ENCODE measurements around the gene CTSH. TPM values are rescaled to one million over a fixed set of nuclear protein-coding genes. Genes with fewer than 3 reads are reported as not detected.
A peak's percentile ranks its signal among the peaks of the same experiment; 100 is the strongest.

CTSH gene
- total RNA-seq, 1 experiment from 2014 or later = 146 TPM

DNA sequence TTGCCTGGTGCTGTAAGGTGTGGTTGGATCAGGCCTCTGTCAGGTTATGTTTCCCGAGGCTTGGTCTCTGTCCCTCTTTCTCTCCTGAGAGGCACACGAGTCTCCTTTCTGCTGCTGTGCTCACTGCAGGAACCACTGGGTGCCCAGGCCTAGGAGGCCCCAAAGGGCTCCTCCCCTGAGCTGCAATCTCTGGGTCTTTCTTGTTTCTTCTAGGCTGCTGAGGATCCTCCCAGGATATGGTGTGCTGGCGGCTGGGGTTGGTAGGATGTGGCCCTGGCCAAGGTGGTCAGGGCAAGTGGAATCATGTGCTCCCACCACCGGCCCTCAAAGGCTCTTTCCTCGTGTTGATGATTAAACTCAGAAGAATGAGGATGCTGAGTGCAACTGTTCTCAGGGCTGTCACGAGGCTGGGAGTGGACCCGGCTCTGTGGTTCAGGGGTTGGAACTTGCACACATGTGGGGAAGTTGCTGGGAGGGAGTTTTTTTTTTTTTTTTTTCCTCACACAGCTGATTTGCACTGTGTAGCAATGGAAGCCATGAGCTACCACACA, 43.6 kb upstream of the CTSH start:
- ChIA-PET POLR2A (ENCODE audit: unreplicated experiment) (no interaction called here), CTCF (no interaction called here)
- peak overlapping the region; percentile 69 for H2AFZ ChIP-seq (ENCODE audit: low read length)
- no peaks in the 10 kb centered on the region for H3K79me2 ChIP-seq (ENCODE audit: low read length)
- intact Hi-C loops (cut with micrococcal nuclease) = no loop called here
- H3K4me3 ChIP-seq (ENCODE audit: low read length) = no peak overlapping the region
- DNase-seq (peak; percentile 79), ATAC-seq (peak; percentile 78)
- no TSS peak for BruUV-seq (replicated peaks)
- no peaks in the 10 kb centered on the region for H3K36me3 ChIP-seq (ENCODE audit: low read depth, low read length)
- no peaks in the 10 kb centered on the region for H3K9me3 ChIP-seq (ENCODE audit: low read length)
- H3K4me1 ChIP-seq (ENCODE audit: insufficient read depth, low read length) = peaks cover 11% of the 10 kb centered on the region
- TF ChIP-seq EZH2 (IDR thresholded peaks at IDR 0.05; ENCODE audit: low read length, unreplicated experiment) (no peak), EZH2phosphoT487 (IDR thresholded peaks at IDR 0.05; ENCODE audit: borderline replicate concordance, low read length) (no peak)
- TF ChIP-seq, protein P1, sequence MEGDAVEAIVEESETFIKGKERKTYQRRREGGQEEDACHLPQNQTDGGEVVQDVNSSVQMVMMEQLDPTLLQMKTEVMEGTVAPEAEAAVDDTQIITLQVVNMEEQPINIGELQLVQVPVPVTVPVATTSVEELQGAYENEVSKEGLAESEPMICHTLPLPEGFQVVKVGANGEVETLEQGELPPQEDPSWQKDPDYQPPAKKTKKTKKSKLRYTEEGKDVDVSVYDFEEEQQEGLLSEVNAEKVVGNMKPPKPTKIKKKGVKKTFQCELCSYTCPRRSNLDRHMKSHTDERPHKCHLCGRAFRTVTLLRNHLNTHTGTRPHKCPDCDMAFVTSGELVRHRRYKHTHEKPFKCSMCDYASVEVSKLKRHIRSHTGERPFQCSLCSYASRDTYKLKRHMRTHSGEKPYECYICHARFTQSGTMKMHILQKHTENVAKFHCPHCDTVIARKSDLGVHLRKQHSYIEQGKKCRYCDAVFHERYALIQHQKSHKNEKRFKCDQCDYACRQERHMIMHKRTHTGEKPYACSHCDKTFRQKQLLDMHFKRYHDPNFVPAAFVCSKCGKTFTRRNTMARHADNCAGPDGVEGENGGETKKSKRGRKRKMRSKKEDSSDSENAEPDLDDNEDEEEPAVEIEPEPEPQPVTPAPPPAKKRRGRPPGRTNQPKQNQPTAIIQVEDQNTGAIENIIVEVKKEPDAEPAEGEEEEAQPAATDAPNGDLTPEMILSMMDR (conservative IDR thresholded peaks at IDR 0.05; ENCODE audit: low read depth, low read length) = no peak
- H3K27ac ChIP-seq (ENCODE audit: low read length) = peak overlapping the region; percentile 16
- H3F3A ChIP-seq (ENCODE audit: low read length, unreplicated experiment) = no peaks in the 10 kb centered on the region
- no peaks in the 10 kb centered on the region for H3K9me2 ChIP-seq (replicated peaks; ENCODE audit: low read length)
- no peaks in the 10 kb centered on the region for H4K20me1 ChIP-seq (ENCODE audit: low read length)
- no peaks in the 10 kb centered on the region for H3K27me3 ChIP-seq (ENCODE audit: low read length)
- no peak overlapping the region for H3K4me2 ChIP-seq (ENCODE audit: low read length)
- no peak overlapping the region for H3K9ac ChIP-seq (ENCODE audit: low read length)

DNA sequence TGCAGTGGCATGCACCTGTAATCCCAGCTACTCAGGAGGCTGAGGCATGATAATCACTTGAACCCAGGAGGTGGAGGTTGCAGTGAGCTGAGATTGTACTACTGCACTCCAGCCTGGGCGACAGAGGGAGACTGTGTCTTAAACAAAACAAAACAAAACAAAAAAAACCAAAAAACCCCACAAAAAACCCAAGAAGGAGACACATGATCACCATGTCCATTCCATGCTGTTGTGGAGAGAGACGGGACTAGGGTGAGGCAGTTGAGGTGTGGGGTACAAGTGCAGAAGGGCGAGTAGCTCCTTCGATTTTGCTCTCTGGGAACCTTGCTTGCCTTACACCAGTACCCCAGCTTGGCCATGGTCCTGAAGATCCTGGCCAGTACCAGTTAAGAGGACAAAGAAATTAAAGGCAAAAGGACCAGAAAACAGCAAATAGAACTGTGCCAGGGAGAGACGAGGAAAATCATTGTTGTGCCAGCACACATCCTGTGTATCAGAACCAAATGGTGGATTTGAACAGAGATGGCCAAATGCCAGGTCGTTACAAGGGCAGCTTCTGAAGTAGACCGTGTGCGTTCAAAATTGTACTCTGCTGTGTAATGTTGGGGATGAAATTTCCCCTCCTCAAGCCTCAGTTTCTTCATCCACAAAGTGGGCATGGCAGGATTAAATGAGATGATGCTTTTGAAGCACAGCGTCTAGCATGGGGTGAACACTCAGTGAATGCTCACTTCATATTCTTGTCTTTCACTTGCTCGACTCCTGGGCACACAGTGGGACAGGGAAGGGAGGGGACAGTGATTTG, 42.9 kb upstream of the CTSH start:
- Histone ChIP-seq H3F3A (ENCODE audit: low read length, unreplicated experiment) (no peaks in the 10 kb centered on the region), H3K9me3 (ENCODE audit: low read length) (no peaks in the 10 kb centered on the region), H3K4me1 (ENCODE audit: insufficient read depth, low read length) (peaks cover 11% of the 10 kb centered on the region), H2AFZ (ENCODE audit: low read length) (peak overlapping the region; percentile 69; the same call in 1 of the 2 replicates), H3K79me2 (ENCODE audit: low read length) (no peaks in the 10 kb centered on the region), H3K9me2 (replicated peaks; ENCODE audit: low read length) (no peaks in the 10 kb centered on the region), H3K27ac (ENCODE audit: low read length) (peak overlapping the region; percentile 16; the same call in 1 of the 2 replicates), H4K20me1 (ENCODE audit: low read length) (no peaks in the 10 kb centered on the region), H3K27me3 (ENCODE audit: low read length) (no peaks in the 10 kb centered on the region), H3K36me3 (ENCODE audit: low read depth, low read length) (no peaks in the 10 kb centered on the region), H3K4me3 (ENCODE audit: low read length) (no peak overlapping the region), H3K9ac (ENCODE audit: low read length) (no peak overlapping the region), H3K4me2 (ENCODE audit: low read length) (no peak overlapping the region)
- TF ChIP-seq, protein P1 (conservative IDR thresholded peaks at IDR 0.05; ENCODE audit: low read depth, low read length) = no peak
- TF ChIP-seq EZH2phosphoT487 (IDR thresholded peaks at IDR 0.05; ENCODE audit: borderline replicate concordance, low read length) (no peak), EZH2 (IDR thresholded peaks at IDR 0.05; ENCODE audit: low read length, unreplicated experiment) (no peak)
- ChIA-PET POLR2A (ENCODE audit: unreplicated experiment) (no interaction called here), CTCF (no interaction called here)
- BruUV-seq (replicated peaks) = TSS peak; percentile 27
- intact Hi-C loops (cut with micrococcal nuclease) = no loop called here
- ATAC-seq = no peak
- no peak for DNase-seq
